Stomach (tissue), 9 donors: Measurements from ENCODE around the gene ALPP. TPM values are rescaled to one million over a fixed set of nuclear protein-coding genes. Genes with fewer than 3 reads are reported as not detected.
A peak's percentile ranks its signal among the peaks of the same experiment; 100 is the strongest.

ENCODE experiments used
- DNase-seq, 2 donors: peaks; one replicate each; pipeline versions ENCODE4 v3.0.0 to v3.0.0-alpha.2; 2013 to 2019
- H3K27ac ChIP-seq, 5 donors: fragments of 200-600 bp in 4 of 5; sonication (generic) in 4 of 5; one replicate each; pipeline ENCODE4 v1.5.1; 2013 to 2019; ENCODE audit warnings: mild to moderate bottlenecking in 1 of 5, moderate library complexity in 1 of 5
- H3K27me3 ChIP-seq, 3 donors: fragments of 200-600 bp; sonication (generic); one replicate each; pipeline ENCODE4 v1.5.1; 2017 to 2019; ENCODE audit warnings: mixed run types in 1 of 3
- H3K36me3 ChIP-seq, 4 donors: fragments of 200-600 bp; sonication (generic); 1 replicate in 3 of 4; 2 replicates in 1 of 4; pipeline ENCODE4 v1.5.1; 2016 to 2019
- H3K4me1 ChIP-seq, 4 donors: fragments of 200-600 bp; sonication (generic); one replicate each; pipeline ENCODE4 v1.5.1; 2016 to 2019
- H3K4me3 ChIP-seq, 4 donors: fragments of 200-600 bp; sonication (generic) in 3 of 4; one replicate each; pipeline ENCODE4 v1.5.1; 2016 to 2019; ENCODE audit warnings: mild to moderate bottlenecking in 1 of 4
- H3K9me3 ChIP-seq, 4 donors: fragments of 200-600 bp; sonication (generic); one replicate each; pipeline ENCODE4 v1.5.1; 2016 to 2019
- CTCF ChIP-seq, 7 experiments: fragments of 450-650 bp in 4 of 7; fragments of 200-600 bp in 3 of 7; sonication (generic) in 3 of 7; IDR thresholded peaks; one replicate each; pipeline ENCODE4 v1.5.1; 2016 to 2019; ENCODE audit warnings: antibody characterized with exemption in 7 of 7, control low read depth in 2 of 7, mild to moderate bottlenecking in 1 of 7
- EP300 ChIP-seq: sonication (generic); formaldehyde crosslinking; IDR thresholded peaks from one replicate; pipeline ENCODE4 v1.6.1; 2017; ENCODE audit warnings: antibody characterized with exemption
- POLR2A ChIP-seq, 4 donors: fragments of 450-650 bp; IDR thresholded peaks; one replicate each; pipeline ENCODE4 v1.6.1; 2016; ENCODE audit warnings: antibody characterized with exemption in 4 of 4, control low read depth in 2 of 4, mild to moderate bottlenecking in 1 of 4, moderate library complexity in 1 of 4
- POLR2AphosphoS5 ChIP-seq, 3 donors: sonication (generic); formaldehyde crosslinking; IDR thresholded peaks; one replicate each; pipeline ENCODE4 v1.6.1; 2016; ENCODE audit warnings: antibody characterized with exemption in 3 of 3
- WGBS, 5 donors: extraction: QIAGEN DNeasy Blood & Tissue Kit in 3 of 5; methylation state at CpG; one replicate each; pipeline versions ENCODE4 v1.1.5 to v1.1.7; 2013 to 2018; 5-methylcytosine and 5-hydroxymethylcytosine counted together
- intact Hi-C: fragments of 100-400 bp; cut with DNase I; formaldehyde crosslinking; loops from one replicate; pipeline ENCODE4 v1.15.1; 2023; ENCODE audit warnings: low total_unique reads
- polyA plus RNA-seq, 3 donors: library from polyadenylated mRNA; stranded (reverse); fragments of 200-250 nt; gene quantifications; one replicate each; pipeline ENCODE4 v1.2.3, GENCODE V29; 2013
- total RNA-seq, 5 donors: library from RNA; depleted of rRNA; stranded (reverse); fragments of >200 nt; gene quantifications; one replicate each; pipeline versions ENCODE4 v1.1.0 to v1.2.3, GENCODE V29; 2014 to 2016
- donor health status: healthy with polysubstance abuse.
- donor health status: Bipolar disorder and iron deficiency.
- donor health status: healthy.

ALPP gene
- total and polyA plus RNA-seq, 8 donors = not detected

GRCh38 chr2:232347369-232347768 is 31.2 kb upstream of the ALPP start:
- no peak for DNase-seq
- no peaks in the 10 kb centered on the region for H3K36me3 ChIP-seq
- peaks cover 14 to 37% (median 30%) of the 10 kb centered on the region in 3 donors for H3K27me3 ChIP-seq
- H3K9me3 ChIP-seq = peaks cover 0 to 8% (median 3%) of the 10 kb centered on the region in 4 donors
- H3K27ac ChIP-seq = no peak overlapping the region
- H3K4me1 ChIP-seq = peaks cover 6 to 18% (median 17%) of the 10 kb centered on the region in 4 donors
- no peak overlapping the region for H3K4me3 ChIP-seq
- WGBS, 5 donors = 90 to 96% (median 95%) methylated on average over 6 of the region's 6 CpGs
- TF ChIP-seq CTCF (IDR thresholded peaks at IDR 0.05) (no peak), EP300 (no peak), POLR2A (IDR thresholded peaks at IDR 0.05) (no peak), POLR2AphosphoS5 (IDR thresholded peaks at IDR 0.05) (no peak)
- intact Hi-C loops = no loop called here

GRCh38 chr2:232348936-232349335 is 29.6 kb upstream of the ALPP start:
- 34 to 59% (median 36%) methylated on average over 5 to 6 of the region's 6 CpGs for WGBS, 5 donors
- intact Hi-C loops = no loop called here
- Histone ChIP-seq H3K27me3 (peaks cover 22 to 52% (median 45%) of the 10 kb centered on the region in 3 donors), H3K4me3 (no peak overlapping the region), H3K27ac (no peak overlapping the region), H3K9me3 (peaks cover 0 to 8% (median 2%) of the 10 kb centered on the region in 4 donors), H3K36me3 (no peaks in the 10 kb centered on the region), H3K4me1 (peaks cover 8 to 24% (median 18%) of the 10 kb centered on the region in 4 donors)
- TF ChIP-seq CTCF (IDR thresholded peaks at IDR 0.05) = no peak
- no peak for TF ChIP-seq EP300
- TF ChIP-seq POLR2AphosphoS5 (IDR thresholded peaks at IDR 0.05) = no peak
- no peak for TF ChIP-seq POLR2A (IDR thresholded peaks at IDR 0.05)
- DNase-seq = peak; percentile 34 to 55

- Histone ChIP-seq H3K27ac (no peak overlapping the region), H3K9me3 (peaks cover 0 to 8% (median 2%) of the 10 kb centered on the region in 4 donors), H3K4me1 (peaks cover 8 to 24% (median 18%) of the 10 kb centered on the region in 4 donors), H3K4me3 (no peak overlapping the region), H3K27me3 (peaks cover 25 to 58% (median 52%) of the 10 kb centered on the region in 3 donors), H3K36me3 (no peaks in the 10 kb centered on the region)
- intact Hi-C loops = no loop called here
- WGBS, 5 donors = 63 to 77% (median 74%) methylated on average over 3 to 7 of the region's 7 CpGs
- DNase-seq = no peak
- TF ChIP-seq EP300 (no peak), POLR2AphosphoS5 (IDR thresholded peaks at IDR 0.05) (no peak), CTCF (IDR thresholded peaks at IDR 0.05) (no peak), POLR2A (IDR thresholded peaks at IDR 0.05) (no peak)
Measured at GRCh38 chr2:232349546-232349945, 29.0 kb upstream of the ALPP start.

GRCh38 chr2:232349946-232350635 is 28.5 kb upstream of the ALPP start:
- Histone ChIP-seq H3K9me3 (peaks cover 0 to 8% (median 2%) of the 10 kb centered on the region in 4 donors), H3K4me3 (no peak overlapping the region), H3K4me1 (peaks cover 8 to 24% (median 18%) of the 10 kb centered on the region in 4 donors), H3K27ac (no peak overlapping the region), H3K36me3 (no peaks in the 10 kb centered on the region), H3K27me3 (peaks cover 25 to 64% (median 52%) of the 10 kb centered on the region in 3 donors)
- WGBS, 5 donors = 57 to 74% (median 73%) methylated on average over 8 to 14 of the region's 14 CpGs
- DNase-seq = no peak
- intact Hi-C loops = no loop called here
- TF ChIP-seq EP300 (no peak), CTCF (IDR thresholded peaks at IDR 0.05) (no peak), POLR2AphosphoS5 (IDR thresholded peaks at IDR 0.05) (no peak)
